Gastrocnemius medialis (tissue), 4 donors: ENCODE measurements around the gene GABBR2. TPM values are rescaled to one million over a fixed set of nuclear protein-coding genes. Genes with fewer than 3 reads are reported as not detected.

ENCODE experiments used
- ATAC-seq, 2 donors: fragments of 150-250 bp; one replicate each; pipeline ENCODE4 v1.9.1; 2016
- DNase-seq, 2 donors: peaks; one replicate each; pipeline ENCODE4 v3.0.0-alpha.2; 2019
- H3K27ac ChIP-seq, 4 donors: fragments of 200-600 bp; sonication (generic); 1 replicate in 1 of 4; 2 replicates in 3 of 4; pipeline ENCODE4 v1.5.1; 2016 to 2018; ENCODE audit warnings: mild to moderate bottlenecking in 2 of 4, moderate library complexity in 1 of 4
- H3K27me3 ChIP-seq, 3 donors: fragments of 200-600 bp; sonication (generic) in 2 of 3; 1 replicate in 1 of 3; 2 replicates in 2 of 3; pipeline versions ENCODE4 v1.5.1 to v1.6.0; 2016 to 2019; ENCODE audit warnings: mild to moderate bottlenecking in 1 of 3, moderate library complexity in 1 of 3
- H3K36me3 ChIP-seq, 2 donors: fragments of 200-600 bp; sonication (generic) in 1 of 2; one replicate each; pipeline ENCODE4 v1.5.1; 2017 to 2018
- H3K4me1 ChIP-seq, 2 donors: fragments of 200-600 bp; sonication (generic) in 1 of 2; one replicate each; pipeline ENCODE4 v1.5.1; 2016 to 2017; ENCODE audit warnings: mild to moderate bottlenecking in 2 of 2
- H3K4me3 ChIP-seq, 4 donors: fragments of 200-600 bp; sonication (generic) in 3 of 4; 1 replicate in 1 of 4; 2 replicates in 3 of 4; pipeline ENCODE4 v1.5.1; 2016 to 2019; ENCODE audit warnings: mild to moderate bottlenecking in 2 of 4
- H3K9me3 ChIP-seq, 3 donors: fragments of 200-600 bp; sonication (generic) in 2 of 3; 1 replicate in 1 of 3; 2 replicates in 2 of 3; pipeline ENCODE4 v1.5.1; 2016 to 2019
- POLR2A ChIP-seq, 2 donors: fragments of 450-650 bp; IDR thresholded peaks; one replicate each; pipeline ENCODE4 v1.6.1; 2017; ENCODE audit warnings: antibody characterized with exemption in 2 of 2, mild to moderate bottlenecking in 2 of 2, moderate library complexity in 2 of 2
- in situ Hi-C, 4 donors: fragments of 200-750 bp; cut with MboI; loops; one replicate each; pipeline versions ENCODE4 v1.15.0 to v1.8.0; 2017; ENCODE audit warnings: low sequenced_read_pairs in 4 of 4
- intact Hi-C: fragments of 100-400 bp; cut with DNase I; formaldehyde crosslinking; loops from one replicate; pipeline ENCODE4 v1.15.1; 2023; ENCODE audit warnings: low total_unique reads
- total RNA-seq, 4 donors: library from RNA; depleted of rRNA; stranded (reverse); fragments of >200 nt; gene quantifications; one replicate each; pipeline versions ENCODE4 v1.1.0 to v1.2.3, GENCODE V29; 2016
- TF ChIP-seq, protein P1 (sequence below), 5 experiments: fragments of 450-650 bp in 3 of 5; fragments of 200-600 bp in 2 of 5; sonication (generic) in 2 of 5; IDR thresholded peaks in 4 of 5; conservative IDR thresholded peaks in 1 of 5; 1 replicate in 4 of 5; 2 replicates in 1 of 5; pipeline ENCODE4 v1.5.1; 2016 to 2019; ENCODE audit warnings: antibody characterized with exemption in 5 of 5, mild to moderate bottlenecking in 3 of 5, moderate library complexity in 3 of 5

GABBR2 gene
- total RNA-seq, 4 donors from 2014 or later = 0.46 to 0.80 TPM; not detected in 2

DNA sequence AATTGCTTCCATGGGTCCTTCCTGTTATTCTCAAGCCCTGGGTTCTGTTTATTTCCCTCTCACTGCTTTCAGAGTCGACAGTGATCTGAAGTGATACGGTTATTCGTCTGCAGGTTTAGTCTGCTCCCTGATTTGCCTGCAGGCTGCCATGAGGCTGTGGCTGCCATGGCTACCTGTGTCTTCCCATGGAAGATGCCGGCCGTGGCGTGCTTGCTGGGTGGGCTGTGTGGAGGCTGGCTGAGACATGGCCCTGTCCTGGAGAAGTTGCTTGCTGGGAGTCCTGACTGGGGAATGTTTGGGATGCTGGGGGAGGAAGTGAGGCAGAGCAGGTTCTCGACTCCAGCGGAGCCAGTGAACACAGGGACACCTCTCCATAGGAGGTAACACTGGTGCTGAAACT lies 349.2 kb downstream of the GABBR2 start:
- Histone ChIP-seq H3K4me3 (no peak overlapping the region), H3K36me3 (no peaks in the 10 kb centered on the region), H3K27ac (no peak overlapping the region), H3K27me3 (no peaks in the 10 kb centered on the region), H3K4me1 (no peaks in the 10 kb centered on the region), H3K9me3 (no peaks in the 10 kb centered on the region)
- no peak for TF ChIP-seq POLR2A (IDR thresholded peaks at IDR 0.05)
- TF ChIP-seq, protein P1, sequence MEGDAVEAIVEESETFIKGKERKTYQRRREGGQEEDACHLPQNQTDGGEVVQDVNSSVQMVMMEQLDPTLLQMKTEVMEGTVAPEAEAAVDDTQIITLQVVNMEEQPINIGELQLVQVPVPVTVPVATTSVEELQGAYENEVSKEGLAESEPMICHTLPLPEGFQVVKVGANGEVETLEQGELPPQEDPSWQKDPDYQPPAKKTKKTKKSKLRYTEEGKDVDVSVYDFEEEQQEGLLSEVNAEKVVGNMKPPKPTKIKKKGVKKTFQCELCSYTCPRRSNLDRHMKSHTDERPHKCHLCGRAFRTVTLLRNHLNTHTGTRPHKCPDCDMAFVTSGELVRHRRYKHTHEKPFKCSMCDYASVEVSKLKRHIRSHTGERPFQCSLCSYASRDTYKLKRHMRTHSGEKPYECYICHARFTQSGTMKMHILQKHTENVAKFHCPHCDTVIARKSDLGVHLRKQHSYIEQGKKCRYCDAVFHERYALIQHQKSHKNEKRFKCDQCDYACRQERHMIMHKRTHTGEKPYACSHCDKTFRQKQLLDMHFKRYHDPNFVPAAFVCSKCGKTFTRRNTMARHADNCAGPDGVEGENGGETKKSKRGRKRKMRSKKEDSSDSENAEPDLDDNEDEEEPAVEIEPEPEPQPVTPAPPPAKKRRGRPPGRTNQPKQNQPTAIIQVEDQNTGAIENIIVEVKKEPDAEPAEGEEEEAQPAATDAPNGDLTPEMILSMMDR (IDR thresholded peaks at IDR 0.05 in 4 of 5, conservative IDR thresholded peaks at IDR 0.05 in 1 of 5) = no peak
- ATAC-seq (no peak), DNase-seq (no peak)
- intact Hi-C loops (no loop called here), in situ Hi-C loops (no loop called here)

DNA sequence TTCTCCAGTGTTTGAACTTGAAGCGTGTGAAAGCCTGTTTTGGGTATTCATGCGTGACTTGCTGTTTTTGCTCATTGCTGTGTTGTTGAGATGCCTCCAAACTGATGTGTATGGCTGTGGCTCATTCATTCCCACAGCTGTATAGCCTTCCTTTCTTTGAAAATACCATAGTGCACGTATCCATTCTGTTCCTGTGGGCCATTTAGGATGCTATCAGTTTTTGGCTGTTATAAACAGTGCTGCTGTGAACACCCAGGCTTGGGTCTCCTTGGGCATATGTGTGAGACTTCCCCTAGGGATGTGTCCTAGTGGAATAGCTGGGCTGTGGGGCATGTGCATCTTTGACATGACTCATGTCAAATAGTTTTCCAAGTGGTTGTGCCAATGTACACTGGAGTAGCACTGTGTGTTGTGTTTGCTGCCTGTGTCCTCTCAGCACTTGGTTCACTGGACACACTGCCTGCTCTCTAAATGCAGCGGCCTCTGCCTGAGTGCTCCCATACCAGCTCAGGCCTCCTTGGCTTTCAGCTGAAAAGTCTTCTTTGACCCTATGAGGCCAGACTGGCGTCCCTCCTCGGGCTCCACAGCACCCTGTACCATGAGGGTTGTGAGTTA lies 350.7 kb downstream of the GABBR2 start:
- in situ Hi-C loops (no loop called here), intact Hi-C loops (no loop called here)
- DNase-seq (no peak), ATAC-seq (no peak)
- no peak overlapping the region for H3K4me3 ChIP-seq
- H3K4me1 ChIP-seq = no peaks in the 10 kb centered on the region
- TF ChIP-seq, protein P1 (IDR thresholded peaks at IDR 0.05 in 4 of 5, conservative IDR thresholded peaks at IDR 0.05 in 1 of 5) = no peak
- no peak for TF ChIP-seq POLR2A (IDR thresholded peaks at IDR 0.05)
- H3K36me3 ChIP-seq = no peaks in the 10 kb centered on the region
- H3K27ac ChIP-seq = no peak overlapping the region
- H3K9me3 ChIP-seq = no peaks in the 10 kb centered on the region
- H3K27me3 ChIP-seq = no peaks in the 10 kb centered on the region

DNA sequence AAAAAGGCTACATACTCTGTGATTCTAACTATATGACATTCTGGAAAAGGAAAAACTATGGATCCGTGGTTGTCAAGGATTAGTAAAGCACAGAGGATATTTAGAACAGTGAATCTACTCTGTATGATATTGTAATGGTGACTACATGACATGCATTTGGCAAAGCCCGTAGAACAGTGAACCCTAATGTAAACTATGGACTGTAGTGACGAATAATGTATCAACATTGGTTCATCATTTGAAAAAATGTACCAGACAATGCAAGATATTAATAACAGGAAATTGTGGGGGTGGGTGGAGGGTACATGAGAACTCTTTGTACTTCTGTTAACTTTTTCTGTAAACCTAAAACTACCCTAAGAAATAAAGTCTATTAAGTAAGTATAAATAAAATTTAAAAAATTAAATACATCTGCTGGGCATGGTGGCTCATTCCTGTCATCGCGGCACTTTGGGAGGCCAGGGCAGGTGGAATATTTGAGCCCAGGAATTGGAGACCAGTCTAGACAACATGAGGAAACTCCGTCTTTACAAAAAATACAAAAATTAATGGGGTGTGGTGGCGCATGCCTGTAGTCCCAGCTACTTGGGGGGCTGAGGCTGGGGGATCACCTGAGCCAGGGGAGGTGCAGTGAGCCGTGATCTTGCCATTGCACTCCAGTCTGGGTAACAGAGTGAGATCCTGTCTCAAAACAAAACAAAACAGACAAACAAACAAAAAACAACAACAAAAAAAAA lies 351.6 kb downstream of the GABBR2 start:
- no peak for DNase-seq
- no peak for ATAC-seq
- intact Hi-C loops = no loop called here
- Histone ChIP-seq H3K4me1 (no peaks in the 10 kb centered on the region), H3K36me3 (no peaks in the 10 kb centered on the region), H3K9me3 (no peaks in the 10 kb centered on the region), H3K4me3 (no peak overlapping the region), H3K27ac (no peak overlapping the region), H3K27me3 (no peaks in the 10 kb centered on the region)
- in situ Hi-C loops = no loop called here
- TF ChIP-seq POLR2A (IDR thresholded peaks at IDR 0.05) = no peak
- TF ChIP-seq, protein P1 (IDR thresholded peaks at IDR 0.05 in 4 of 5, conservative IDR thresholded peaks at IDR 0.05 in 1 of 5) = no peak

DNA sequence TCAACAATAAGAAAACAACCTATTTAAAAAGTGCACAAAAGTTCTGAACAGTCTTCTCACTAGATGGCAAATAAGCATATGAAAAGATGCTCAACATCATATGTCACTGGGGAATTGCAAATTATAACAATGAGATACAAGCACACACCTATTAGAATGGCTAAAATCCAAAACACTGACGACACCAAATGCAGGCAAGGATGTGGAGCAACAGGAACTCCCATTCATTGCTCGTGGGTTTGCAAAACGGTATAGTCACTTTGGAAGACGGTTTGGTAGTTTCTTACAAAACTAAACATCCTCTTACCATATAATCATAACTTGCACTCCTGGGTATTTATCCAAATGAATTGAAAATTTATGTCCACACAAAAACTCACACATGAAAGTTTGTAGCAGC lies 352.4 kb downstream of the GABBR2 start:
- TF ChIP-seq, protein P1 (IDR thresholded peaks at IDR 0.05 in 4 of 5, conservative IDR thresholded peaks at IDR 0.05 in 1 of 5) = no peak
- no peak for TF ChIP-seq POLR2A (IDR thresholded peaks at IDR 0.05)
- DNase-seq = no peak
- H3K36me3 ChIP-seq = no peaks in the 10 kb centered on the region
- no peaks in the 10 kb centered on the region for H3K27me3 ChIP-seq
- intact Hi-C loops = no loop called here
- peaks cover 0 to 5% (median 0%) of the 10 kb centered on the region in 3 donors for H3K9me3 ChIP-seq
- no peak overlapping the region for H3K27ac ChIP-seq
- no peak for ATAC-seq
- no peak overlapping the region for H3K4me3 ChIP-seq
- in situ Hi-C loops = no loop called here
- H3K4me1 ChIP-seq = no peaks in the 10 kb centered on the region
